ENCODE results near the gene OR12D1.
"Not testable (repeated sequence)": the region's sequence is repeated elsewhere in the genome, so short reads cannot be mapped to it uniquely, and the experiment has no call there.

The OR12D1 gene

DNA sequence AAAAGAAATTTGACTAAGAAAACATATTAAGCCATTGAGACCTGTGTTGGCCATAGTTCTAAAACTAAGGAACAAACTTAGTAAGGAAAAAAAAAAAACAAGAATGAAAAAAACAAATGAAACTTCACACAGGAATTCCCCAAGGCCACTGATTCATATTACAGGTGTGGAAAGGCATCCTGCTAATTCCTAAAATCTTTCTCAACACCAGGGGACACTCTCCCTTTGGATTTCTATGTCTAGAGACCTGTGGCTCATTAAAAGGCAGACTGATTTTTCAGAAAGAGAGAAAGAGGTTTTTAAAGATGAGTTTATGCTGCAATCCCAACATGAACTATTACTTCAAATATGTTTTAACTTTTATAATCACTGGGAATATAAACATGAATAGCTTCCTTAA lies at the start of gene OR12D1:
Gene OR12D1, plus strand, starts transcription at position 341 of the 400 bp plus-strand sequence.
- no peak for DNase-seq

- no peak for DNase-seq
Observed at GRCh38 chr6:29368765-29369164, 46.0 kb upstream of the OR12D1 start, which contains the start of gene OR5V1. TSS of gene OR5V1 (minus strand) at chr6:29368865. CDS start at chr6:29356195, 12,670 bp downstream.

- no peak for DNase-seq
Observed at GRCh38 chr6:29375191-29375590, 39.5 kb upstream of the OR12D1 start, which contains the start of gene OR12D3. TSS of gene OR12D3 (minus strand) at chr6:29375291. CDS start at chr6:29375287, 4 bp downstream.

- DNase-seq: no peak
Observed at GRCh38 chr6:29376003-29376402, 38.7 kb upstream of the OR12D1 start.

- no peak for DNase-seq
Observed at GRCh38 chr6:29388533-29388932, 26.2 kb upstream of the OR12D1 start.

GRCh38 chr6:29395331-29395730 lies 19.4 kb upstream of the OR12D1 start, which contains the start of gene OR12D2:
TSS of gene OR12D2 (plus strand) at chr6:29395631. CDS start at chr6:29396700, 1,069 bp downstream.
- DNase-seq: no peak

DNA sequence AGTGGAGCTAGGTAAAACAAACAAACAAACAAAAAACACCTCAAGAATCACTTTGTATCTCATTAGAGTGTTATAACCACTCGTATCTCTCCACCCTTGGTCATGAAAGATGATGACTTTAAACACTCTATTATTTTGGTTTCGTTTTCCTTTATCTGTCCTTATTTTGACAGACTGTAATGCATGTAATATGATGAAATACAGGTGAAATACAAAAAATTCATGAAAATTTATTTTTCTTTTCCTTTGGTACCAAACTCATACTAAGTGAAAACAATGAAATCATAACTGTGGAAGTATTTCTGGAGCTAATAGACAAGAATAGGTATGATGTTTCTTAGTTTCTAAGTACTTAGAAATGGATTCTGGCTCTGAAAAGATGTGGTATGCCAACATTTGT lies 15.2 kb upstream of the OR12D1 start:
- no peak for DNase-seq

- DNase-seq: no peak
Observed at GRCh38 chr6:29403801-29404200, 10.9 kb upstream of the OR12D1 start.

DNA sequence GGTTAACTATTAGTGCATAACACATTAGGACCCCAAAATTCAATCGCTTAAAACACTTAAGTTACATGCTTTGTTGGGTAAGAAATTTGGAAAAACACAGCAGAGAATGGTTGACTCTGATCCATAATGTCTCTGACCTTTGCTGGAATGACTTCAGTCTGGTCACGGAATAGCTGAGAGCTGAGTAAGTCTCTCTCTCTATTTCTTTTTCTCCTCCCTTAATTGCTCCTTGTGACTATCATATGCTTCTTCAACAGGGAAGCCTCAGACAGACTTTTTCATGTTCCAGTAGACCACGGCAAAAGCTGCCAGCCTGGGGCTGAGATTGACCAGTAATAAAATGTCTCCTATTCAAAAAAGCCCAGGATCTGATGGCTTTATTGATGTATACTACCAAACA lies 4.8 kb downstream of the OR12D1 start:
- no peak for DNase-seq

DNA sequence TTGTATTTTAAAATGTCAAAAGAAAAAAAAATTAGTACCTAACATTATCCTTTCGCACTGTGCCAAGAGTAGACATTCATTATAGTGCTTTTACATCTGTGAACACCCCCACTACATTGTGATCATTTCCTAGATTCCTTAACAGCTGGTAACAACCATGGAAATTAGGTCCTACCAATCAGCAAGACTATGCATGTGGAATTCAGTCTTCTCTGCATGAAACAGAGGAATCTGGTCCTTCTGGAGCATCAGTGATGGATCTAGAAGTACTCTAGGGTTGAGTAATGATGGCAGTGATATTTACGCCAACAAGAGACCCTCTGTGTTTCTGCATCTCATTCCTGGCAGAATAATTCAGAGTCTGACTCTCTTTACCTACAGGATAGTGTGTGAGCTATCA lies 9.4 kb downstream of the OR12D1 start:
- DNase-seq: no peak

DNA sequence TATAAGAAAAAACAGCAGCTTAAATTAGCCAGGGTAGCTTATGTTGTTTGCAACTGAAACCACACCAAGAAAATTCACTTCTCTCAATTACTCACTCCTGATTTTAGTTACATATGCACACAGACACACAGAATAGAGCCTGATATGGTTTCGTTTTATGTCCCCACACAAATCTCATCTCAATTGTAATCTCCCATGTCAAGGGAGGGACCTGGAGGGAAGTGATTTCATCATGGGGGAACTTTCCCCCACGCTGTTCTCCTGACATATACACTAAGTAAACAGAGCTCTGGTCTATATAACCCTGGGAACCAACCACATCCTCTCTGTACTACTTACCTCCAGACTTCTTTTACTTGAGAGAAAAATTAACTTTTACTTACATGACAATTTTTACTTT lies 9.8 kb downstream of the OR12D1 start:
- no peak for DNase-seq

- no peak for DNase-seq
Observed at GRCh38 chr6:29425075-29425474, 10.3 kb downstream of the OR12D1 start.

GRCh38 chr6:29426654-29427053 lies 11.9 kb downstream of the OR12D1 start:
- DNase-seq: no peak

- DNase-seq: not testable (repeated sequence)
Observed at GRCh38 chr6:29436730-29437129, 22.0 kb downstream of the OR12D1 start.

DNA sequence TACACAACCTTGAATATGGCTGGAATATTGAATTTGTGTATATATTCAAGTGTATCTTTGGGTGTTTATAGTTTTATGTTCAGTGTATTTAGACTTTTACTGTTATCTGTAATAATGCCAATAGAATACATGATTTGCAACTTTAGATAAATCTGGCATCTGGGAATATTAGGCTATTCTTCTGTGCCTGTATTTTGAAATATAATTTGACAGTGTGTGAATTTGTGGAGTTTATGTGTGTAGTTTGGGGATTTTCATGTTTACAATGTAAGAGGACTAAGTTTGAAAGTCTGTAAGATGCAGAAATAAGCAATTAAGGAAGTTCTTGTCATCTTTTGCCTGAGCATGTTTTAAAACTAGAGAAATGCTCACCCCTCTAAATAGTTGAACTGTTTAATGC lies 24.3 kb downstream of the OR12D1 start, which contains the start of gene OR10C1:
Gene OR10C1, plus strand, starts transcription at position 301 of the 400 bp plus-strand sequence. CDS start 710 bp downstream, outside the sequence.
- DNase-seq: no peak

DNA sequence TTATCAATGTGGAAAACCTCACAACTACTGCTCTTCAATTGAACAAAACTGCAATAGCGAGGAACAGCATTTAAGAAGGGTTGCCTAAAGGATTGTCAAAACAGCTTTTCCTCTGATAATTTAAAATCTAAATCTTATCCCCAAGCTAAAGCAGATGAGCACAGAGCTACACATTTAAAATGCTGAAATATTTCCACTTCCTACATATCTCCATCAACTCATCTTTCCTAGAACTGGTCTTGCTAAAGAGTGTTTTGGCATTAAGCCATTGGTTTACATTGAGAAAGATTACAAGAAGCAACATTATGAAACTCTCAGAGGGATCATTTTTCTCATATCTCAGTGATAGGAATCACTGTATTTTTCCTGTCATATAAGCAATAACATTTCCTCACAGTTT lies 28.0 kb downstream of the OR12D1 start:
- DNase-seq: no peak

DNA sequence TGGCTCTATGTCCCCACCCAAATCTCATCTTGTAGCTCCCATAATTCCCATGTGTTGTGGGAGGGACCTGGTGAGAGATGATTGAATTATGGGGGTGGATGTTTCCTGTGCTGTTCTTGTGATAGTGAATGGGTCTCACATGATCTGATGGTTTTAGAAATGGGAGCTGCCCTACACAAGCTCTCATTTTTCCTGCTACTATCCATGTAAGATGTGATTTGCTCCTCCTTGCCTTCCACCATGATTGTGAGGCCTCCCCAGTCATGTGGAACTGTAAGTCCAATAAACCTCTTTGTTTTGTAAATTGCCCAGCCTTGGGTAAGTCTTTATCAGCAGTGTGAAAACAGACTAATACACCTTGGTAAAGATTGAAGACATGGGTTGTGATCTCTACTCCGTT lies 29.3 kb downstream of the OR12D1 start:
- not testable (repeated sequence) for DNase-seq

GRCh38 chr6:29447670-29448069 lies 32.9 kb downstream of the OR12D1 start:
- no peak for DNase-seq

DNA sequence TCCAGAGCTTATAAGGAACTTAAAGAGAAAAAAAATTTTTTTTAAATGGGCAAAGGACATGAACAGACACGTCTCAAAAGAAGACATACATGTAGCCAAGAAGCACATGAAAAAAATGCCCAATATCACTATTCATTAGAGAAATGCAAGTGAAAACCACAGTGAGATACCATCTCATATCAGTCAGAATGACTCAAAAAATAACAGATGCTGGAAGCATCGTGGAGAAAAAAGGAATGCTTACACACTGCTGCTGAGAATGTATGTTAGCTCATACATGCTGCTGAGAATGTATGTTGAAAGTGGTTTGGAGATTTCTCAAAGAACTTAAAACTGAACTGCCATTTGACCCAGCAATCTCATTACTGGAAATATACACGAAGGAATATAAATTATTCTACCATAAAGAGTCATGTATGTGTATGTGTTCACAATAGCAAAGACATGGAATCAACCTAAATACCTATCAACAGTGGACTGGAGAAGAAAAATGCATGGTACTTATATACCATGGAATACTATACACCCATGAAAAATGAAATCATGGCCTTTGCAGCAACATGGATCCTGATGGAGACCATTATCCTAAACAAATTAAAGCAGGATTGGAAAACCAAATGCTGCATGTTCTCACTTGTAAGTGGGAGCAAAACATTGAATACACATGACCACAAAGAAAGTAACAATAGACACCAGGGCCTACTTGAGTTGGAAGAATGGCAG lies 36.9 kb downstream of the OR12D1 start:
- no peak for DNase-seq

DNA sequence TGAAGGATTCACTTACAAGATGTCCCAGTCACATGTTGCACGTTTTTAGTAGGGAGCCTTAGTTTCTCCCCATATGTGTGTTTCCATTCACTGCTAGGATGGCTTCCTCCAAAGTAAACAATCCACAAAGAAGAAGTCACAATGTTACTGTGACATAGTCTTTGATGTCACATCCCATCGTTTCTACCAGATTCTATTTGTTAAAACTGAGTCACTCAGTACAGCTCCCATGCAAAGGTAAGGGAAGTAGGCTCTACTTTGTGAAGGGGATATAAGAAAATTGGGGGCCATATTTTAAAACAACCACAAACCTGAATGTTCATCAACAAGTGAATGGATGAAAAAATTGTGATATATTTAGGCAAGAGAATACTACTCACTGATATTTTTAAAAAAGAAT lies 42.2 kb downstream of the OR12D1 start, which contains the start of the genes OR11A1 and OR2H1:
Gene OR11A1, minus strand, starts transcription at position 101 of the 400 bp plus-strand sequence. CDS start 29,430 bp downstream, outside the sequence.
Gene OR2H1, plus strand, starts transcription at position 185 of the 400 bp plus-strand sequence. CDS start 4,615 bp downstream, outside the sequence.
- no peak for DNase-seq

DNA sequence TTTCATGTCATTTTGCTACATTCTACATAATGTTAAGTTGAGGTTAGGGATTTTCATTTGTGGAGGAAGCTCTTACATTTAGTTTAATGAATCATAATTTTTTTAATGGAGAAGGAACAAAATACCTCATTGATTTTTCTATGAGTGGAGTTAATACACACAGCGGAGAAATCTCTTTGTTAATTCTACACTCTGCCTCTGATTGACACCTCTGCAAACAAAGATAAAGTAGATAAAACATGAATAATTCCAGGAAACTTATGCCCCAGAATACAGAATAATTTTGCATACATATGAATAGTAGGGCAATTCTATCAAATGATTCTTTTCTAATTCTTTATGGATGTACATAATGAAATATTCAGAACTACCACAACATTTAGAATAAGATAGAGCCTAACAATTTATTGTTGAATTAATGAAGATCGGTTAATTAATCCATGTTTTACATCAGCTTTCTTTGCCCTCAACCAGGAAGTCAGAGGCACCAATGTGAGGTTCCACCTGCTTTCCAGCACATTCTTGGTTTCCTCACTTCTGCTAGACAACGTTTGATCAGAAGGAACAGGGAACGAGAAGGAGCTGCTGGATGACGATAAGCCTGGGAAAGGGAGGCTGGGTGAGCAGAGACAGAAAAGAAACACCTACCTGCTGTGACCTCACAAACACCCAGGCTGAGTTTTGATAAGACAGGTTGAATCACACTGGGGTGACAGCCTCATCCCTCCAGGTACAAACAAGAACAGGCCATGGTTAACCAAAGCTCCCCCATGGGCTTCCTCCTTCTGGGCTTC lies 46.5 kb downstream of the OR12D1 start:
- DNase-seq: no peak

DNA sequence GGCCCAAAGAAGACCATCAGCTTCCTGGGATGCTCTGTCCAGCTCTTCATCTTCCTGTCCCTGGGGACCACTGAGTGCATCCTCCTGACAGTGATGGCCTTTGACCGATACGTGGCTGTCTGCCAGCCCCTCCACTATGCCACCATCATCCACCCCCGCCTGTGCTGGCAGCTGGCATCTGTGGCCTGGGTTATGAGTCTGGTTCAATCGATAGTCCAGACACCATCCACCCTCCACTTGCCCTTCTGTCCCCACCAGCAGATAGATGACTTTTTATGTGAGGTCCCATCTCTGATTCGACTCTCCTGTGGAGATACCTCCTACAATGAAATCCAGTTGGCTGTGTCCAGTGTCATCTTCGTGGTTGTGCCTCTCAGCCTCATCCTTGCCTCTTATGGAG lies 47.3 kb downstream of the OR12D1 start:
- DNase-seq: no peak

GRCh38 chr6:29465279-29465678 lies 50.6 kb downstream of the OR12D1 start:
- no peak for DNase-seq

GRCh38 chr6:29465801-29466200 lies 51.1 kb downstream of the OR12D1 start:
- no peak for DNase-seq
